GM12865 (cell line): ENCODE results near the gene MYO1F.
"Not testable (repeated sequence)": the region's sequence is repeated elsewhere in the genome, so short reads cannot be mapped to it uniquely, and the experiment has no call there.

Experiments
- DNase-seq: peaks from one replicate; pipeline ENCODE4 v3.0.0; 2010; ENCODE audit warnings: low read depth
- H3K4me3 ChIP-seq: 2 replicates; pipeline ENCODE4 v1.5.1; 2011; ENCODE audit warnings: mild to moderate bottlenecking, low read depth, low read length, control low read depth
- TF ChIP-seq, protein P1 (sequence below): IDR thresholded peaks from 2 replicates; pipeline ENCODE4 v1.5.1; 2011; ENCODE audit warnings: low read length, control low read depth, low read depth, inconsistent platforms; ENCODE audit not compliant: insufficient read depth; ENCODE audit errors: missing control alignments

MYO1F gene

DNA sequence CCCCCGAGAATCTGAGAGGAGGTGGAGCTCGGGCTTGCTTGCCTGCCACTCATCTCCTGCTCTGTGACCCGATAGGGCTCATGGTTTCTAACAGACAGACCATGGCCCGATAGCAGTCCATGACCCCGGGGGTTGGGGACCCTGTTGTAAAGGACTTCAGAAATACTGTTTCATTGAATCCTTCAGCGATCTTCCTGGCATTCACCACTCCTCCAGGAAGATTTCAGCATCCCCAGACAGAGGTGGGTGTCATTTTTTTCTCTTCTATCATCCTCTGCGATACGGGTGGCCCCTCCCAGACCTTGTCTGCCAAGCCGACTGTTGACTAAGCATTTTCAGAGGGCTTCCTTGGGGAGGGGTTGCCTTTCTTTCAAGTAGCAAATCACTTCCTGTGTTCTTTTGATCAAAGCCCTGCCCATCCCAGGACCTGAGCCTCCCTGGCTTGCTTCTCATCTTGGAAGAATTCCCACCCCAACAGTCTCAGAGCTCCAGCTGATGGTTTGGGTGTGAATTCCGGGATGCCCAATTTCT, 1.7 kb downstream of the MYO1F start:
- TF ChIP-seq, protein P1, sequence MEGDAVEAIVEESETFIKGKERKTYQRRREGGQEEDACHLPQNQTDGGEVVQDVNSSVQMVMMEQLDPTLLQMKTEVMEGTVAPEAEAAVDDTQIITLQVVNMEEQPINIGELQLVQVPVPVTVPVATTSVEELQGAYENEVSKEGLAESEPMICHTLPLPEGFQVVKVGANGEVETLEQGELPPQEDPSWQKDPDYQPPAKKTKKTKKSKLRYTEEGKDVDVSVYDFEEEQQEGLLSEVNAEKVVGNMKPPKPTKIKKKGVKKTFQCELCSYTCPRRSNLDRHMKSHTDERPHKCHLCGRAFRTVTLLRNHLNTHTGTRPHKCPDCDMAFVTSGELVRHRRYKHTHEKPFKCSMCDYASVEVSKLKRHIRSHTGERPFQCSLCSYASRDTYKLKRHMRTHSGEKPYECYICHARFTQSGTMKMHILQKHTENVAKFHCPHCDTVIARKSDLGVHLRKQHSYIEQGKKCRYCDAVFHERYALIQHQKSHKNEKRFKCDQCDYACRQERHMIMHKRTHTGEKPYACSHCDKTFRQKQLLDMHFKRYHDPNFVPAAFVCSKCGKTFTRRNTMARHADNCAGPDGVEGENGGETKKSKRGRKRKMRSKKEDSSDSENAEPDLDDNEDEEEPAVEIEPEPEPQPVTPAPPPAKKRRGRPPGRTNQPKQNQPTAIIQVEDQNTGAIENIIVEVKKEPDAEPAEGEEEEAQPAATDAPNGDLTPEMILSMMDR, result no peak
- DNase-seq, result no peak
- H3K4me3 ChIP-seq, result peak overlapping the region; percentile 70; the same call in 1 of the 2 replicates

DNA sequence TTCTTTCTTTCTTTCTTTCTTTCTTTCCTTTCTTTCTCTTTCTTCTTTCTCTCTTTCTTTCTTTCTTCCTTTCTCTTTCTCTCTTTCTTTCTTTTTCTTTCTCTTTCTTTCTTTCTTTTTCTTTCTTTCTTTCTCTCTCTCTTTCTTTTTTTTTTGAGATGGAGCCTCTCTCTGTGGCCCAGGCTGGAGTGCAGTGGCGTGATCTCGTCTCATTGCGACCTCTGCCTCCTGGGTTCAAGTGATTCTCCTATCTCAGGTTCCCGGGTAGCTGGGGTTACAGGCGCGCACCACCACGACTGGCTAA, 2.7 kb downstream of the MYO1F start:
- DNase-seq, H3K4me3 ChIP-seq: not testable (repeated sequence)

DNA sequence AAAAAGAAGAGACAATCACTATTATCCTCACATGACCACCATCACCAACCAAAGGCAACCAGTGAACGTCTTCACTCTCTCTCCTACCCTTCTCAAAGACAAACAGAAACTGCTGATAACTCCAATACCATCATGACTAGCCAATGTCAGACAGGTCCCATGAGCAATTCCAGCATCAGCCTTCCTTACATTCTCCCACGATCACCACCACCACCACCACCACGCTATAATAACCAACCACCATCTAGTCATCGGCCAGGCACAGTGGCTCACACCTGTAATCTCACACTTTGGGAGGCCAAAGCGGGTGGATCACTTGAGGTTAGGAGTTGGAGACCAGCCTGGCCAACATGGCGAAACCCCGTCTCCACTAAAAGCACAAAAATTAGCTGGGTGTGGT, 3.9 kb downstream of the MYO1F start:
- DNase-seq, result no peak
- H3K4me3 ChIP-seq, result no peak overlapping the region
- TF ChIP-seq, protein P1, result no peak

DNA sequence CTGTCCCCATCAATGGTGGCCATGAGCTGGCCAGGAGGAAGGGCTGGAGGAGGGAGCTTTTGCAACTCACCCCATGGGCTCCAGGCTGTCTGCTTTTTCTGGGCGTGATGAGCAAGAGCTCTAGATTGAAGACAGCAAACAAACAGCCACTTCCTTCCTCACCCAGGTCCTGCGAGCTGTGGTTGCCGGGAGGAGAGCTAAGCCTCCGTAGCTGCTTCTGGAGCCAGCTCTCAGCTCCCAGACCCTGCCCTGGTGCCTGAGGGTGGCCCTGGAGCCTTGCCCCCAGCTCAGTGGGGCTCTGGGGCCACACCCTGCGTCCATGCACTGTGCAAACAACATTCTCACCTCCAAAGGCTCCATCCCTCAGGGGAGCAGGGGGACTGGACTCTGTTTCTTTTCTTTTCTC, 6.2 kb downstream of the MYO1F start:
- no peak overlapping the region for H3K4me3 ChIP-seq
- DNase-seq, result peak; percentile 77
- TF ChIP-seq, protein P1, result no peak

DNA sequence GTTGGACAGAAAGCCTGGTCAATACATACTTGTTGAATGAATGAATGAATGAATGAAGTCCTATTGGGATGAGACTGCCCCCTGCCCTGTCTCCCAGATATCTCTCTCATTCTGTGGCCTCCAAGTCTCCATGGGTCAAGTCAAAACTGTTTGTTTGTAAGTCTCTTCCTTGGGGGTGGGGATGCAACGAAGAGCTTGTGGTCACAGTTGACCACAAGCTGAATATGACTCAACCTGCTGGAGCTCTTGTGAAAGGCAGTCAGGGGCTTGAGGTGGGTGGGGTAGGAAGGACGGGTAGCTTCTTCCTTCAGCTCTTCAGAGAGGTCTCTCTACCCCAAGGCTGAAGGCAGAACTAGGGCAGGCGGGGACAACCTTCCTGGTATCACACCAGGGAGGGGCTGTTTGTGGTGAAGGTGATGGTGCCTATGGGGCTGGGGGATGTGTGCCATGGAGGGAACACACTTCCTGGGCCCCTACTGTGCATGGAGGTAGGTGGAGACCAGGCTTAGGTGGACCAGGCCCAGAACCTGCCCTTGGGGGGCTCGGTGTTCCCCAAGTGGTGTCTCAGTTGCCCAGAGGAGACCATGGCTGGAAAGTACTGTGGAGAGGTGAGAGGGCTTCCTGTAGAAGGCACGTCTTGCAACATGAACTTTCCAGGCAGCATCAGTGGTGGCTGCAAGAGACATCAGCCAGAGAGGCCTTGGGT, 8.0 kb downstream of the MYO1F start:
- DNase-seq, result peak; percentile 96
- H3K4me3 ChIP-seq, result 0 out of 2 replicates have a peak overlapping the region, but pooled peaks have one; percentile 3
- TF ChIP-seq, protein P1, result no peak

DNA sequence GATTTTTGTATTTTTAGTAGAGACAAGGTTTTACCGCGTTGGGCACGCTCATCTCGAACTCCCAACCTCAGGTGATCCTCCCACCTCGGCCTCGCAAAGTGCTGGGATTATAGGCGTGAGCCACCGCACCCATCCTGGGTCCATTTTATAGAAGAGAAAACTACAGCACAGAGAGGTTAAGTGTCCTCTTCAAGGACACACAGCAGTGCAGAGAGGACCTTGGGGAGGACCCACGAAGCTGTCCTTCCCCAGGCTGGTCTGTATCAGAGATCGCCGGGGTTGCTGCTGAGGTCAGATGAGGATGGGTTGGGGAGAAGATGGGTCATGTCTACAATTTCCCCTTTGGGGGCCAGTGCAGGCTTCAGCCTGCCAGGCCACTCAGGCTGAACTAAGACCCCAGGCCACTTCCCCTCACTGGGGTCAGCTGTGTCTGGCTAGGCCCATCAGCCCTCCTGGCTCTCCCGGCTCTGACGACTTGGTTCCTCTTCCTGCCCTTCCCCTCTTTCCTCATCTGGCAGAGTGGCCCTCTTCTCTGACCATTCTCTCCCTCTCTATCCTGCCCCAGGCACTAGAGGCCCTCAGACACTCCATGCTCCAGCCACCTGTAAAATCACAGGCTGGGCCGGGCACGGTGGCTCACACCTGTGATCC, 9.6 kb downstream of the MYO1F start:
- TF ChIP-seq, protein P1, result no peak
- H3K4me3 ChIP-seq, result no peak overlapping the region
- no peak for DNase-seq

DNA sequence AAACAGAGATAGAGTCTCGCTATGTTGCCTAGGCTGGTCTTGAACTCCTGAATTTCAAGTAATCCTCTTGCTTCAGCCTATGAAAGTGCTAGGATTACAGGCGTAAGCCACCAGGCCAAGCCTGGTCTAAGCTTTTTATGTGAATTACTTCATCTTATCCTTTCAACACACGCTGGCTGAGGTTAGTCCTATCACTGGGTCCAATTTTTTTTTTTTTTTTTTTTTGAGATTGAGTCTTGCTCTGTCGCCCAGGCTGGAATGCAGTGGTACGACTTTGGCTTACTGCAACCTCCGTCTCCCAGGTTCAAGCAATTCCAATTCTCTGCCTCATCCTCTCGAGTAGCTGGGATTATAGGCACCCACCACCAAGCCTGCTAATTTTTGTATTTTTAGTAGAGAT, 10.4 kb downstream of the MYO1F start:
- TF ChIP-seq, protein P1, result no peak
- no peak overlapping the region for H3K4me3 ChIP-seq
- no peak for DNase-seq

DNA sequence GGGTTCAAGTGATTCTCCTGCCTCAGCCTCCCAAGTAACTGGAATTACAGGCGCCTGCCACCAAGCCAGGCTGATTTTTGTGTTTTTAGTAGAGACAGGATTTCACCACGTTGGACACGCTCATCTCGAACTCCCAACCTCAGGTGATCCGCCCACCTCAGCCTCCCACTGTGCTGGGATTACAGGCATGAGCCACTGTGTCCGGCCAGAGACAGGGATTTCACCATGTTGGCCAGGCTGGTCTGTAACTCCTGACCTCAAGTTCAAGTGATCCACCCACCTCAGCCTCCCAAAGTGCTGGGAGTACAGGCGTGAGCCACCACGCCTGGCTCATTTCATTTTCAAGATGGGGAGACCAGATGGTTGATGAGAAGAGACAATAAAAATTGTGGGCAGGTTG, 12.4 kb downstream of the MYO1F start:
- H3K4me3 ChIP-seq, DNase-seq: not testable (repeated sequence)
